Astrocyte (in vitro differentiated cells and primary cell): ENCODE data around the gene CRISPLD2. TPM values are rescaled to one million over a fixed set of nuclear protein-coding genes. Genes with fewer than 3 reads are reported as not detected.
"Not testable (repeated sequence)": the region's sequence is repeated elsewhere in the genome, so short reads cannot be mapped to it uniquely, and the experiment has no call there.

Experiments
- DNase-seq: peaks from one replicate; pipeline ENCODE4 v3.0.0-alpha.2; 2010; ENCODE audit warnings: low read depth
- FAIRE-seq: peaks from 2 replicates; lab custom pipeline; 2011; peaks lifted over from hg19 to GRCh38; lab: Jason Lieb, UNC
- H2AFZ ChIP-seq: 2 replicates; pipeline ENCODE4 v1.6.0; 2012; ENCODE audit warnings: low read depth, low read length, inconsistent platforms
- H3K27ac ChIP-seq: 2 replicates; pipeline ENCODE4 v1.5.1; 2011; ENCODE audit warnings: low read depth, low read length, inconsistent platforms
- H3K27me3 ChIP-seq: 2 replicates; pipeline ENCODE4 v1.6.0; 2011; ENCODE audit warnings: low read length, inconsistent platforms; ENCODE audit not compliant: insufficient read depth
- H3K36me3 ChIP-seq: 2 replicates; pipeline ENCODE4 v1.5.1; 2011; ENCODE audit warnings: low read length, inconsistent platforms; ENCODE audit not compliant: insufficient read depth
- H3K4me1 ChIP-seq: 2 replicates; pipeline ENCODE4 v1.5.1; 2011; ENCODE audit warnings: low read length, inconsistent platforms; ENCODE audit not compliant: insufficient read depth
- H3K4me2 ChIP-seq: 2 replicates; pipeline ENCODE4 v1.6.0; 2012; ENCODE audit warnings: low read length, inconsistent platforms
- H3K4me3 ChIP-seq: 2 replicates; pipeline ENCODE4 v1.5.1; 2011; ENCODE audit warnings: low read depth, mild to moderate bottlenecking, low read length, inconsistent platforms; ENCODE audit not compliant: insufficient read depth
- H3K79me2 ChIP-seq: 2 replicates; pipeline ENCODE4 v1.6.0; 2012; ENCODE audit warnings: mild to moderate bottlenecking, low read length, inconsistent platforms; ENCODE audit not compliant: insufficient read depth
- H3K9ac ChIP-seq: 2 replicates; pipeline ENCODE4 v1.6.0; 2012; ENCODE audit warnings: mild to moderate bottlenecking, low read length, inconsistent platforms
- H3K9me3 ChIP-seq: 2 replicates; pipeline ENCODE4 v1.5.1; 2012; ENCODE audit warnings: low read depth, mild to moderate bottlenecking, low read length, inconsistent platforms; ENCODE audit not compliant: insufficient read depth
- H4K20me1 ChIP-seq: 2 replicates; pipeline ENCODE4 v1.6.0; 2012; ENCODE audit warnings: low read length, inconsistent platforms; ENCODE audit not compliant: insufficient read depth
- H3K27ac Mint-ChIP-seq: one replicate; pipeline ENCODE4 v1.8.0; 2021; ENCODE audit warnings: mild to moderate bottlenecking, mixed read lengths; ENCODE audit not compliant: unreplicated experiment
- H3K27me3 Mint-ChIP-seq: one replicate; pipeline ENCODE4 v1.8.0; 2021; ENCODE audit warnings: low read depth, mixed read lengths; ENCODE audit not compliant: unreplicated experiment
- H3K36me3 Mint-ChIP-seq: one replicate; pipeline ENCODE4 v1.8.0; 2021; ENCODE audit warnings: low read depth, mixed read lengths; ENCODE audit not compliant: unreplicated experiment
- H3K4me1 Mint-ChIP-seq: one replicate; pipeline ENCODE4 v1.8.0; 2021; ENCODE audit warnings: low read depth, mixed read lengths; ENCODE audit not compliant: unreplicated experiment
- H3K4me3 Mint-ChIP-seq: one replicate; pipeline ENCODE4 v1.8.0; 2021; ENCODE audit warnings: mild to moderate bottlenecking, moderate library complexity, mixed read lengths; ENCODE audit not compliant: unreplicated experiment
- H3K9me3 Mint-ChIP-seq: one replicate; pipeline ENCODE4 v1.8.0; 2021; ENCODE audit warnings: mild to moderate bottlenecking, mixed read lengths; ENCODE audit not compliant: unreplicated experiment
- CTCF ChIP-seq: IDR thresholded peaks from 2 replicates; pipeline ENCODE4 v1.5.1; 2011; ENCODE audit warnings: low read depth, mild to moderate bottlenecking, inconsistent platforms, low read length, moderate library complexity; ENCODE audit not compliant: insufficient read depth
- EZH2 ChIP-seq: IDR thresholded peaks from 2 replicates; pipeline ENCODE4 v1.6.1; 2012; ENCODE audit warnings: mild to moderate bottlenecking, low read length, inconsistent platforms; ENCODE audit not compliant: insufficient read depth
- total RNA-seq: library from RNA; stranded (reverse); gene quantifications from 2 replicates; pipeline ENCODE4 v1.2.1, GENCODE V29; 2021

CRISPLD2 gene
- total RNA-seq, 1 donor from 2014 or later, result 1.8 TPM

- not testable (repeated sequence) for H3K27me3 Mint-ChIP-seq, H3K36me3 ChIP-seq, H3K27ac Mint-ChIP-seq, H3K27ac ChIP-seq, DNase-seq, H2AFZ ChIP-seq, H4K20me1 ChIP-seq, H3K4me3 ChIP-seq, H3K4me3 Mint-ChIP-seq, H3K4me2 ChIP-seq, H3K79me2 ChIP-seq, H3K27me3 ChIP-seq, FAIRE-seq, H3K9ac ChIP-seq, H3K36me3 Mint-ChIP-seq, H3K4me1 Mint-ChIP-seq
- Histone ChIP-seq H3K9me3 (peaks cover 11% of the 10 kb centered on the region), H3K4me1 (peaks cover 19% of the 10 kb centered on the region)
- H3K9me3 Mint-ChIP-seq, result peaks cover 24% of the 10 kb centered on the region
Observed at GRCh38 chr16:84856203-84856581, 36.4 kb downstream of the CRISPLD2 start.

- H2AFZ ChIP-seq, H3K36me3 ChIP-seq, DNase-seq, H3K4me3 Mint-ChIP-seq, H3K4me1 Mint-ChIP-seq, H3K27ac Mint-ChIP-seq, H3K9ac ChIP-seq, H3K79me2 ChIP-seq, H3K27me3 Mint-ChIP-seq, H4K20me1 ChIP-seq, FAIRE-seq, H3K36me3 Mint-ChIP-seq, H3K4me2 ChIP-seq, H3K27ac ChIP-seq, H3K27me3 ChIP-seq, H3K4me3 ChIP-seq: not testable (repeated sequence)
- peaks cover 11% of the 10 kb centered on the region for H3K9me3 ChIP-seq
- peaks cover 24% of the 10 kb centered on the region for H3K9me3 Mint-ChIP-seq
- peaks cover 16% of the 10 kb centered on the region for H3K4me1 ChIP-seq
Observed at GRCh38 chr16:84856811-84857210, 37.0 kb downstream of the CRISPLD2 start.

- peaks cover 22% of the 10 kb centered on the region for H3K27me3 Mint-ChIP-seq
- Histone ChIP-seq H3K4me3 (no peak overlapping the region), H4K20me1 (no peaks in the 10 kb centered on the region), H3K36me3 (peaks cover 3% of the 10 kb centered on the region), H3K9me3 (peaks cover 11% of the 10 kb centered on the region), H2AFZ (no peak overlapping the region), H3K27ac (no peak overlapping the region), H3K4me1 (peaks cover 4% of the 10 kb centered on the region), H3K79me2 (no peaks in the 10 kb centered on the region), H3K27me3 (no peaks in the 10 kb centered on the region), H3K4me2 (no peak overlapping the region), H3K9ac (no peak overlapping the region)
- DNase-seq (no peak), FAIRE-seq (no peak)
- peaks cover under 1% of the 10 kb centered on the region for H3K4me1 Mint-ChIP-seq
- no peak for TF ChIP-seq EZH2
- no peak for TF ChIP-seq CTCF
- no peak overlapping the region for H3K27ac Mint-ChIP-seq
- peaks cover 24% of the 10 kb centered on the region for H3K9me3 Mint-ChIP-seq
- H3K4me3 Mint-ChIP-seq, result no peak overlapping the region
- peaks cover 2% of the 10 kb centered on the region for H3K36me3 Mint-ChIP-seq
Observed at GRCh38 chr16:84859681-84860080, 39.9 kb downstream of the CRISPLD2 start.

GRCh38 chr16:84860383-84860782, 40.6 kb downstream of the CRISPLD2 start:
- DNase-seq, result no peak
- TF ChIP-seq CTCF (no peak), EZH2 (no peak)
- Histone ChIP-seq H3K9me3 (peaks cover 11% of the 10 kb centered on the region), H3K9ac (no peak overlapping the region), H3K79me2 (no peaks in the 10 kb centered on the region), H3K27ac (no peak overlapping the region), H2AFZ (no peak overlapping the region), H3K36me3 (peaks cover 3% of the 10 kb centered on the region), H3K4me3 (no peak overlapping the region), H3K4me2 (no peak overlapping the region), H4K20me1 (no peaks in the 10 kb centered on the region), H3K27me3 (no peaks in the 10 kb centered on the region), H3K4me1 (no peaks in the 10 kb centered on the region)
- peaks cover 29% of the 10 kb centered on the region for H3K27me3 Mint-ChIP-seq
- H3K27ac Mint-ChIP-seq, result no peak overlapping the region
- no peak for FAIRE-seq
- peaks cover 2% of the 10 kb centered on the region for H3K36me3 Mint-ChIP-seq
- H3K9me3 Mint-ChIP-seq, result peaks cover 24% of the 10 kb centered on the region
- no peaks in the 10 kb centered on the region for H3K4me1 Mint-ChIP-seq
- no peak overlapping the region for H3K4me3 Mint-ChIP-seq
